SK-N-SH (cell line): ENCODE measurements around the gene ATG2B.
A peak's percentile ranks its signal among the peaks of the same experiment; 100 is the strongest.

ENCODE experiments used
- CTCF ChIP-seq: fragments of 200-600 bp; sonication (generic); IDR thresholded peaks from 2 replicates; pipeline ENCODE4 v1.6.1; 2017; ENCODE audit warnings: antibody characterized with exemption, mild to moderate bottlenecking, moderate library complexity
- EP300 ChIP-seq, 2 experiments: IDR thresholded peaks; 2 replicates each; pipeline versions ENCODE4 v1.4.0 to v1.6.1; 2012; ENCODE audit warnings: borderline replicate concordance in 1 of 2, low read depth in 1 of 2, low read length in 1 of 2
- EZH2phosphoT487 ChIP-seq: fragments of 200-600 bp; sonication (generic); IDR thresholded peaks from 2 replicates; pipeline ENCODE4 v1.6.1; 2017; ENCODE audit warnings: low read depth, mixed run types, mild to moderate bottlenecking, antibody characterized with exemption, moderate library complexity, borderline replicate concordance
- FOXM1 ChIP-seq: IDR thresholded peaks from 2 replicates; pipeline ENCODE4 v1.4.0; 2012; ENCODE audit warnings: low read depth, mild to moderate bottlenecking
- JUND ChIP-seq: IDR thresholded peaks from 2 replicates; pipeline ENCODE4 v1.4.0; 2012
- MAX ChIP-seq: IDR thresholded peaks from 2 replicates; pipeline ENCODE4 v1.4.0; 2012; ENCODE audit warnings: low read depth
- MEF2A ChIP-seq: IDR thresholded peaks from 2 replicates; pipeline ENCODE4 v1.4.0; 2012; ENCODE audit warnings: low read depth, borderline replicate concordance
- NFIC ChIP-seq: IDR thresholded peaks from 2 replicates; pipeline ENCODE4 v1.4.0; 2012; ENCODE audit warnings: borderline replicate concordance
- POLR2AphosphoS5 ChIP-seq: IDR thresholded peaks from 2 replicates; pipeline ENCODE4 v1.6.1; 2012; ENCODE audit warnings: low read depth, low read length
- RAD21 ChIP-seq: IDR thresholded peaks from 2 replicates; pipeline ENCODE4 v1.6.1; 2012; ENCODE audit warnings: mild to moderate bottlenecking, low read length
- RFX5 ChIP-seq: IDR thresholded peaks from 2 replicates; pipeline ENCODE4 v1.6.1; 2012; ENCODE audit warnings: mild to moderate bottlenecking, improper control_type of control experiment, low read length
- SIN3A ChIP-seq: IDR thresholded peaks from 2 replicates; pipeline ENCODE4 v1.6.1; 2012; ENCODE audit warnings: low read depth, mild to moderate bottlenecking, low read length, moderate library complexity, borderline replicate concordance
- SMC3 ChIP-seq: IDR thresholded peaks from 2 replicates; pipeline ENCODE4 v1.6.1; 2012; ENCODE audit warnings: low read depth, low read length, improper control_type of control experiment
- YY1 ChIP-seq: IDR thresholded peaks from 2 replicates; pipeline ENCODE4 v1.4.0; 2012; ENCODE audit warnings: low read depth, mild to moderate bottlenecking

GRCh38 chr14:96391293-96392118 is 28.4 kb upstream of the ATG2B start:
- peak; percentile 54; the same call in 1 of the 2 replicates for TF ChIP-seq POLR2AphosphoS5
- TF ChIP-seq CTCF: no peak
- TF ChIP-seq RAD21: no peak
- no peak for TF ChIP-seq FOXM1
- no peak for TF ChIP-seq EP300 (IDR thresholded peaks at IDR 0.05; ENCODE audit: borderline replicate concordance in 1 of 2, low read depth in 1 of 2, low read length in 1 of 2)
- TF ChIP-seq EZH2phosphoT487: no peak
- no peak for TF ChIP-seq JUND
- TF ChIP-seq NFIC: peak; percentile 35; the same call in 1 of the 2 replicates
- peak; percentile 96 for TF ChIP-seq MAX
- no peak for TF ChIP-seq SMC3
- TF ChIP-seq YY1: 0 out of 2 replicates have a peak, but pooled peaks have one; percentile 23
- TF ChIP-seq RFX5: no peak
- no peak; the same call in 1 of the 2 replicates for TF ChIP-seq SIN3A
- no peak for TF ChIP-seq MEF2A
